ENCODE data around the gene CCK.

The CCK gene

DNA sequence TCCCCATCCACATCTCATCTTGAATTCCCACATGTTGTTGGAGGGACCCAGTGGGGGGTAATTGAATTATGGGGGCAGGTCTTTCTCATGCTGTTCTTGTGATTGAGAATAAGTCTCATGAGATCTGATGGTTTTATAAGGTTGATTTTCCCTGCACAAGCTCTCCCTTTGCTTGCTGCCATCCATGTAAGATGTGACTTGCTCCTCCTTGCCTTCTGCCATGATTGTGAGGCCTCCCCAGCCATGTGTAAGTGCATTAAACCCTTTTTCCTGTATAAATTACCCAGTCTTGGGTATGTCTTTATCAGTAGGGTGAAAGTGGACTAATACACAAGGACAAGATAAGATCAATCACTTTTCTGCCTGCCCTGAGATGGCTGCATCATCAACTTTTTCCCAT, 5.8 kb upstream of the CCK start:
- ChIA-PET POLR2A (ENCODE audit: low non-redundant PET) (no interaction called here), CTCF (no interaction called here)
- DNase-seq (ENCODE audit: low spot score), result no peak
- TF ChIP-seq, protein P1, sequence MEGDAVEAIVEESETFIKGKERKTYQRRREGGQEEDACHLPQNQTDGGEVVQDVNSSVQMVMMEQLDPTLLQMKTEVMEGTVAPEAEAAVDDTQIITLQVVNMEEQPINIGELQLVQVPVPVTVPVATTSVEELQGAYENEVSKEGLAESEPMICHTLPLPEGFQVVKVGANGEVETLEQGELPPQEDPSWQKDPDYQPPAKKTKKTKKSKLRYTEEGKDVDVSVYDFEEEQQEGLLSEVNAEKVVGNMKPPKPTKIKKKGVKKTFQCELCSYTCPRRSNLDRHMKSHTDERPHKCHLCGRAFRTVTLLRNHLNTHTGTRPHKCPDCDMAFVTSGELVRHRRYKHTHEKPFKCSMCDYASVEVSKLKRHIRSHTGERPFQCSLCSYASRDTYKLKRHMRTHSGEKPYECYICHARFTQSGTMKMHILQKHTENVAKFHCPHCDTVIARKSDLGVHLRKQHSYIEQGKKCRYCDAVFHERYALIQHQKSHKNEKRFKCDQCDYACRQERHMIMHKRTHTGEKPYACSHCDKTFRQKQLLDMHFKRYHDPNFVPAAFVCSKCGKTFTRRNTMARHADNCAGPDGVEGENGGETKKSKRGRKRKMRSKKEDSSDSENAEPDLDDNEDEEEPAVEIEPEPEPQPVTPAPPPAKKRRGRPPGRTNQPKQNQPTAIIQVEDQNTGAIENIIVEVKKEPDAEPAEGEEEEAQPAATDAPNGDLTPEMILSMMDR (conservative IDR thresholded peaks at IDR 0.05; ENCODE audit: low read depth), result no peak
- no peak overlapping the region for H3K27ac ChIP-seq

DNA sequence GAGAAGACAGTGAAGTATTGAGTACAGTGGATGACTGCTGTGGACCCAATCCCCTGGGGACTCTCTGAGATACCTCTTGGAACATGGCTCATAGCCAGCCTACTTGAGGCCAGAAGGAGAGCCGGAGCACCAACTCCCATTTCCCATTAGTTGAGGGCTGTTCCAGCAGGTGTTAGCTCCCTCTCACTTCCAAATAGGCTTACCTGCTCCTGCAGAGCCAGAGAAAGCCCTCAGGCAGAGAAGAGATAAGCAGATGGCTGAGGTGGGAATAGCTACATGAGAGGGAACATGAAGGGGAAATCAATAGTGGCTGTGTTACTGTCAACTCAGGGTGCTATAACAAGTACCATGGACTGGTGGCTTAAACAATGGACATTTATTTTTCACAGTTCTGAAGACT, 4.6 kb upstream of the CCK start:
- ChIA-PET CTCF (interaction anchor here (0.6 kb wide), 1 partner anchor 9 kb away, joined by 4 read pairs; no protein-coding TSS in a partner anchor), POLR2A (ENCODE audit: low non-redundant PET) (no interaction called here)
- DNase-seq (ENCODE audit: low spot score), result no peak
- TF ChIP-seq, protein P1 (conservative IDR thresholded peaks at IDR 0.05; ENCODE audit: low read depth), result no peak
- no peak overlapping the region for H3K27ac ChIP-seq

DNA sequence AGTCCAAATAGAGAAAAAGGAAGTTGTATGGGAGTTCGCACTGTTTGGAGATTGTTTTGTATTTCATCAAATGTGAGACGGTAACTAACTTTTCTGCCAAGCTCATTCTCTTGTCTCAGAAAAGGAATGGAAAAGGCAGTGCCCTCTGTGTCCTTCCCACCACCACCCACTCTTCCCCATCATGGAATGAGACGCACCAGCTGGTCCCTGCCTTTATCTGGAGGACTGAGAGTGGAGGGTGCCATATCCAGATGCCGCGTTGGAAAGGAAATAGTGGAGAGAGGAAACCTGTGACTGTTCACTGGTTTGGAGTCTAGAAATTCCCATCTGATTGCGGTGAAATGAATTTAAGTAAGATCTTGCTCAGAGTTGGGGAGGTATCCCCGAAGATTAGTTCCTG, 3.7 kb upstream of the CCK start:
- ChIA-PET CTCF (interaction anchor here (0.6 kb wide), 1 partner anchor 40 kb away, joined by 5 read pairs; no protein-coding TSS in a partner anchor), POLR2A (ENCODE audit: low non-redundant PET) (no interaction called here)
- TF ChIP-seq, protein P1 (conservative IDR thresholded peaks at IDR 0.05; ENCODE audit: low read depth), result no peak
- no peak for DNase-seq (ENCODE audit: low spot score)
- H3K27ac ChIP-seq, result no peak overlapping the region

DNA sequence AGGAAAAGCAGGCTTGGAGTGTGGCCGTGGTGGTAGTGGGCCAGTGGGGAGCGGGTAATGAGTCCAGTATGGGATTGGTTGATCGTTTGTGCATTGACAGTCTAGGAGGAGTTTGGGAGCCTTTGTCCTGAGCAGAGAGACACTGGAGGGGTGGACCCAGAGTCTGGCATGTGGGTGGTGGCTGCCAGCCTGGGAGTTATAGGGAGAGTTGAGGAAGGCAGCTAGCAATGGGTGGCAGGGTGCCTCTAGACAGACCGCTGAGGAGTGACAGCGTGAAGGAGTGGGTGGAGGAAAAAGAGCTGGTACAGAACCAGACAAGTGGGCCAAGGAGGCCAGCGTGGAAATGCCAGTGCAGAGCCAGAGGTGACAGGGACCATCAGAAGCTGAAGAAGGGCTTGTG, 1.9 kb upstream of the CCK start:
- POLR2A ChIA-PET (ENCODE audit: low non-redundant PET), result no interaction called here
- CTCF ChIA-PET, result no interaction called here
- TF ChIP-seq, protein P1 (conservative IDR thresholded peaks at IDR 0.05; ENCODE audit: low read depth), result no peak
- DNase-seq (ENCODE audit: low spot score), result no peak
- no peak overlapping the region for H3K27ac ChIP-seq

DNA sequence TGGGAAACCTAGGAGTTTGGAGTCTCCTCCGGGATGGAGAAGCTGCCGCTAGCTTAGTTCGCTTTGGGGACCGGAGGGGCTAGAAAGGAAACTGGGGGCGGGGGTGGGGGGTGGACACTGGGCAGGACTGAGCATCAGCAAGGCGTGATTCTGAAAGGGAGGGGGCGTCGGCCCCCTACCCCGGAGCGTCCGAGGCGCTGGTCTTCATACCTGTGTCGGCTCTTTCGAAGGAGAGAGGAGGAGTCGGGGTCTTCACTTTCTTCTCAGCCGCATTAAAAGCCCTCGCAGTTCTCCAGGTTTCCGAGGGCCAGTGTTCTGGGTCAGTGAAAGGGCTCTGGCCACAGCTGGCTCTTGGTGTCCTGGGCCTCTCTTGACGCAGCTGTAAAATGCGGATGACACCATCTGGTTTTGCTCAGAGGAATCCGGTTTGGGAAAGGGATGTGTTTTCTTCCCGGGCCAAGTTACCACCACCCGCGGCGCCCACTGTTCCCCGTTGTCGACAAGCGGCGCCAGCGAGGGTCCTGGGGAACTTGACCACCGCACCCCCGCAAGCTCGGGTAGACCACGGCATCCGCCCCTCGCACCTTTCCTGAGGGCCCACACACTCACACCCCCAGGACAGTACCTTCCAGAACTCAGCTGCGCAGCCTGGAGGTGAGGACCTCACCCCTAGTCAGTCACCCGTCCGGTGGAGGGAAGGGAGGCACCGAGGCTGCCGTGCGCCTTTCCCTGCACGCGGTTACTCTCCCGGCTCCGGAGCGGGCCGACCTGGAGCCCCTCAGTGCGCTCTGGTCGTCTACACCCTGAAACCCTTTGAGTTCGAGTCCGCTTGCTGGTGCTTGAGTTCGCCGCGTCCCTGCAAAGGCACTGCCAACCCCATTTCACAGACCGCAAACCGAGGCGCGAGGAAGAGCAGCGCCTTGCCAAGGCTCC, 660 bp downstream of the CCK start:
- ChIA-PET POLR2A (ENCODE audit: low non-redundant PET) (no interaction called here), CTCF (no interaction called here)
- no peak for DNase-seq (ENCODE audit: low spot score)
- TF ChIP-seq, protein P1 (conservative IDR thresholded peaks at IDR 0.05; ENCODE audit: low read depth), result no peak
- H3K27ac ChIP-seq, result no peak overlapping the region

DNA sequence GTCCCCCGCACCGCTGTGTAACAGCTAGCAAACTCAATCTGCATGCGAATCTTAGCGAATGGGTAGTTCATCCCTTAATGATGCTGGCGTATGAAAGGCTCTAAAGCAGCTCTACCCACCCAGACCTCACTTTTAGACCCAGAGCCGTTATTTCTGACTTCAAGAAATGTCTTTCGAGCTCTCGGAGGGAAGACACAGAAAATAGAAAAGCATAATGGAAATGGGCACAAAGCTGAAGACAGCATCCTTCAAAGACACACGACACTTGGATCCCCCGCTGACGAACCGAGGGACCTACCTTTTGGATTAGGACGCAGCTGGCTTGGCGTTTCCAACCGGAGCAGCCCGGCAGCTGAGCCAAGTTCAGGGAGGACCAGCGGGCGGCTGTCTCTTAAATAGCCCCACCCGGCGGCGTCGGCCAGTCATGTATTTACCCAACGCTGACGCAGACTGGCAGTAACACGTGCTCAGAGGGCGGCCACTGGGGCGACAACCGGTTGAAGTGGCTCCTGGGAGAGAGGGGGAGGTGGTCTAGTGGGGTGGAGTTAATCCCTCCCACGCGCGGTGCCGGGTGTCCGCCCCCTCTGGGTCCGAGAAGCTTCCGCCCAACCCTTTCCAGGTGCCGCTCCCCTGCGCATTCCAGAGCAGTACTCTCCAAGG, 1.5 kb downstream of the CCK start:
- CTCF ChIA-PET, result no interaction called here
- DNase-seq (ENCODE audit: low spot score), result peak; percentile 30
- TF ChIP-seq, protein P1 (conservative IDR thresholded peaks at IDR 0.05; ENCODE audit: low read depth), result no peak
- POLR2A ChIA-PET (ENCODE audit: low non-redundant PET), result no interaction called here
- no peak overlapping the region for H3K27ac ChIP-seq

Measured in RWPE1 (cell line).